ENCODE measurements around the gene ATP2C1. TPM values are rescaled to one million over a fixed set of nuclear protein-coding genes. Genes with fewer than 3 reads are reported as not detected.

Gene ATP2C1
- total RNA-seq, 1 donor from 2014 or later = 34.1 TPM

GRCh38 chr3:130850044-130850797, 43.7 kb upstream of the ATP2C1 start:
- Histone ChIP-seq H3K9me3 (no peaks in the 10 kb centered on the region), H3K36me3 (no peaks in the 10 kb centered on the region), H3K27me3 (no peaks in the 10 kb centered on the region), H3K4me1 (peaks cover 23% of the 10 kb centered on the region), H3K27ac (peak overlapping the region; percentile 10), H3K4me3 (no peak overlapping the region)
- no peak for DNase-seq (ENCODE audit: extremely low spot score in 2 of 2)
- TF ChIP-seq CTCF (IDR thresholded peaks at IDR 0.05) (no peak), POLR2A (IDR thresholded peaks at IDR 0.05) (no peak), POLR2AphosphoS5 (IDR thresholded peaks at IDR 0.05; ENCODE audit: insufficient read depth in 1 of 2, low read depth in 1 of 2) (no peak)
- intact Hi-C loops (cut with DNase I) = no loop called here

GRCh38 chr3:130850843-130851242, 43.0 kb upstream of the ATP2C1 start:
- TF ChIP-seq POLR2A (IDR thresholded peaks at IDR 0.05) = no peak
- no peak for TF ChIP-seq POLR2AphosphoS5 (IDR thresholded peaks at IDR 0.05; ENCODE audit: insufficient read depth in 1 of 2, low read depth in 1 of 2)
- no peak for TF ChIP-seq CTCF (IDR thresholded peaks at IDR 0.05)
- peaks cover 23% of the 10 kb centered on the region for H3K4me1 ChIP-seq
- H3K36me3 ChIP-seq = no peaks in the 10 kb centered on the region
- intact Hi-C loops (cut with DNase I) = no loop called here
- H3K4me3 ChIP-seq = no peak overlapping the region
- H3K27me3 ChIP-seq = no peaks in the 10 kb centered on the region
- H3K9me3 ChIP-seq = no peaks in the 10 kb centered on the region
- peak overlapping the region; percentile 10 for H3K27ac ChIP-seq
- DNase-seq (ENCODE audit: extremely low spot score in 2 of 2) = no peak

- H3K4me1 ChIP-seq = peaks cover 23% of the 10 kb centered on the region
Measured at GRCh38 chr3:130851277-130851676, 42.6 kb upstream of the ATP2C1 start.

GRCh38 chr3:130853581-130853980, 40.3 kb upstream of the ATP2C1 start:
- no peaks in the 10 kb centered on the region for H3K36me3 ChIP-seq
- no peak overlapping the region for H3K4me3 ChIP-seq
- no peaks in the 10 kb centered on the region for H3K9me3 ChIP-seq
- peaks cover 23% of the 10 kb centered on the region for H3K4me1 ChIP-seq
- TF ChIP-seq POLR2AphosphoS5 (IDR thresholded peaks at IDR 0.05; ENCODE audit: insufficient read depth in 1 of 2, low read depth in 1 of 2) (no peak), POLR2A (IDR thresholded peaks at IDR 0.05) (no peak), CTCF (IDR thresholded peaks at IDR 0.05) (no peak)
- DNase-seq (ENCODE audit: extremely low spot score in 2 of 2) = no peak
- no peak overlapping the region for H3K27ac ChIP-seq
- no peaks in the 10 kb centered on the region for H3K27me3 ChIP-seq
- intact Hi-C loops (cut with DNase I) = no loop called here

More at GRCh38 chr3:130851277-130851676, 42.6 kb upstream of the ATP2C1 start:
- Histone ChIP-seq H3K36me3 (no peaks in the 10 kb centered on the region), H3K4me3 (no peak overlapping the region), H3K27ac (no peak overlapping the region), H3K9me3 (no peaks in the 10 kb centered on the region), H3K27me3 (no peaks in the 10 kb centered on the region)
- no peak for DNase-seq (ENCODE audit: extremely low spot score in 2 of 2)
- no peak for TF ChIP-seq CTCF (IDR thresholded peaks at IDR 0.05)
- intact Hi-C loops (cut with DNase I) = no loop called here

GRCh38 chr3:130854208-130854864, 39.5 kb upstream of the ATP2C1 start:
- Histone ChIP-seq H3K4me3 (no peak overlapping the region), H3K9me3 (no peaks in the 10 kb centered on the region), H3K4me1 (peaks cover 18% of the 10 kb centered on the region), H3K27ac (no peak overlapping the region), H3K36me3 (no peaks in the 10 kb centered on the region), H3K27me3 (no peaks in the 10 kb centered on the region)
- intact Hi-C loops (cut with DNase I) = no loop called here
- TF ChIP-seq CTCF (IDR thresholded peaks at IDR 0.05) (no peak), POLR2AphosphoS5 (IDR thresholded peaks at IDR 0.05; ENCODE audit: insufficient read depth in 1 of 2, low read depth in 1 of 2) (no peak), POLR2A (IDR thresholded peaks at IDR 0.05) (no peak)
- no peak for DNase-seq (ENCODE audit: extremely low spot score in 2 of 2)
